SK-N-SH (cell line): ENCODE results near the gene MUC5B. TPM values are rescaled to one million over a fixed set of nuclear protein-coding genes. Genes with fewer than 3 reads are reported as not detected.

Source experiments
- CTCF ChIA-PET: fragments of 300-600, 350-600 bp; formaldehyde crosslinking; extraction: SDS; loops from one replicate; lab custom pipeline; 2021; lab: Yijun Ruan, JAX
- POLR2A ChIA-PET: fragments of 350-600 bp; sonication (Branson Sonifier 250); formaldehyde crosslinking; extraction: SDS; loops from one replicate; lab custom pipeline; 2020; ENCODE audit warnings: antibody characterized with exemption, inconsistent platforms; lab: Yijun Ruan, JAX
- DNase-seq: peaks from one replicate; pipeline ENCODE4 v3.0.0; 2012
- H2AFZ ChIP-seq: fragments of 200-600 bp; sonication (generic); 2 replicates; pipeline ENCODE4 v1.8.1; 2016; ENCODE audit warnings: antibody characterized with exemption, mild to moderate bottlenecking, low read depth
- H3F3A ChIP-seq: fragments of 200-600 bp; sonication (generic); replicated peaks from 2 replicates; pipeline ENCODE3; 2016; ENCODE audit warnings: antibody characterized with exemption, mild to moderate bottlenecking; ENCODE audit not compliant: insufficient read depth
- H3K27ac ChIP-seq, 2 experiments: fragments of 200-500 bp in 1 of 2; fragments of 200-600 bp in 1 of 2; sonication (Bioruptor generic) in 1 of 2; sonication (generic), shearing (Covaris generic) in 1 of 2; 2 replicates each; pipeline versions ENCODE4 v1.5.1 to v1.6.1; 2014 to 2016; ENCODE audit warnings: low read depth in 2 of 2, inconsistent platforms in 1 of 2, low read length in 1 of 2, mild to moderate bottlenecking in 1 of 2, mixed read lengths in 1 of 2
- H3K27me3 ChIP-seq: fragments of 200-600 bp; sonication (generic), shearing (Covaris generic); 2 replicates; pipeline ENCODE4 v1.6.1; 2016; ENCODE audit warnings: mixed run types; ENCODE audit not compliant: insufficient read depth
- H3K36me3 ChIP-seq, 2 experiments: fragments of 200-500 bp in 1 of 2; fragments of 200-600 bp in 1 of 2; sonication (Bioruptor generic) in 1 of 2; sonication (generic) in 1 of 2; replicated peaks in 1 of 2; 2 replicates each; pipeline versions ENCODE3 to v1.5.1; 2014 to 2016; ENCODE audit warnings: low read length in 1 of 2, mild to moderate bottlenecking in 1 of 2; ENCODE audit not compliant: insufficient read depth in 2 of 2, control insufficient read depth in 1 of 2
- H3K4me1 ChIP-seq, 2 experiments: fragments of 200-500 bp in 1 of 2; fragments of 200-600 bp in 1 of 2; sonication (Bioruptor generic) in 1 of 2; sonication (generic), shearing (Covaris generic) in 1 of 2; 2 replicates each; pipeline versions ENCODE4 v1.5.1 to v1.6.1; 2014 to 2016; ENCODE audit warnings: low read depth in 1 of 2, low read length in 1 of 2, mixed run types in 1 of 2; ENCODE audit not compliant: insufficient read depth in 2 of 2, control insufficient read depth in 1 of 2
- H3K4me2 ChIP-seq: fragments of 200-600 bp; sonication (generic), shearing (Covaris generic); 2 replicates; pipeline ENCODE4 v1.6.1; 2017; ENCODE audit warnings: mixed run types
- H3K4me3 ChIP-seq, 2 experiments: fragments of 200-500 bp in 1 of 2; fragments of 200-600 bp in 1 of 2; sonication (Bioruptor generic) in 1 of 2; sonication (generic), shearing (Covaris generic) in 1 of 2; 2 replicates each; pipeline versions ENCODE4 v1.5.1 to v1.8.1; 2014 to 2016; ENCODE audit warnings: low read depth in 2 of 2, inconsistent platforms in 1 of 2, low read length in 1 of 2, mild to moderate bottlenecking in 1 of 2, mixed read lengths in 1 of 2, moderate library complexity in 1 of 2
- H3K79me2 ChIP-seq: fragments of 200-600 bp; sonication (generic); 2 replicates; pipeline ENCODE4 v1.8.1; 2017; ENCODE audit warnings: mild to moderate bottlenecking; ENCODE audit not compliant: insufficient read depth
- H3K9ac ChIP-seq: fragments of 200-600 bp; sonication (generic); 2 replicates; pipeline ENCODE4 v1.6.1; 2017; ENCODE audit warnings: mixed run types
- H3K9me2 ChIP-seq: fragments of 200-600 bp; sonication (generic); 2 replicates; pipeline ENCODE4 v1.6.1; 2017; ENCODE audit warnings: mixed run types
- H3K9me3 ChIP-seq: fragments of 200-600 bp; sonication (generic); 2 replicates; pipeline ENCODE4 v1.6.1; 2017; ENCODE audit warnings: mixed run types, mild to moderate bottlenecking, moderate library complexity
- H4K20me1 ChIP-seq: fragments of 200-600 bp; sonication (generic); 2 replicates; pipeline ENCODE4 v1.6.1; 2017; ENCODE audit warnings: mild to moderate bottlenecking, mixed run types; ENCODE audit not compliant: insufficient read depth
- CHD2 ChIP-seq: fragments of 150-350 bp; IDR thresholded peaks from 2 replicates; pipeline ENCODE4 v1.6.1; 2018; ENCODE audit warnings: low read length; ENCODE audit not compliant: partially characterized antibody
- FOSL2 ChIP-seq: IDR thresholded peaks from 2 replicates; pipeline ENCODE4 v1.4.0; 2012; ENCODE audit warnings: low read depth, mild to moderate bottlenecking, moderate library complexity, borderline replicate concordance
- GATA2 ChIP-seq: sonication (generic); formaldehyde crosslinking; IDR thresholded peaks from 2 replicates; pipeline ENCODE4 v1.5.0; 2020; ENCODE audit warnings: mild to moderate bottlenecking, missing genetic modification reagents
- MEF2A ChIP-seq: IDR thresholded peaks from 2 replicates; pipeline ENCODE4 v1.4.0; 2012; ENCODE audit warnings: low read depth, borderline replicate concordance
- TEAD4 ChIP-seq: IDR thresholded peaks from 2 replicates; pipeline ENCODE4 v1.4.0; 2012; ENCODE audit warnings: mild to moderate bottlenecking, borderline replicate concordance; ENCODE audit not compliant: insufficient read depth
- WGBS: methylation state at CpG from one replicate; pipeline ENCODE4 v1.1.6; 2017; ENCODE audit warnings: low lambda C conversion rate; 5-methylcytosine and 5-hydroxymethylcytosine counted together
- polyA plus RNA-seq, 3 experiments: library from polyadenylated mRNA; depleted of rRNA; stranded (reverse); fragments of >200 nt; gene quantifications; 2 replicates each; pipeline ENCODE4 v1.2.3, GENCODE V29; 2012
- TF ChIP-seq, protein P1 (sequence below): IDR thresholded peaks from 2 replicates; pipeline ENCODE4 v1.4.0; 2012; ENCODE audit warnings: low read depth, borderline replicate concordance

Gene MUC5B
- polyA plus RNA-seq, 1 of the 3 experiments (the other 2 are of a cell fraction): not detected

DNA sequence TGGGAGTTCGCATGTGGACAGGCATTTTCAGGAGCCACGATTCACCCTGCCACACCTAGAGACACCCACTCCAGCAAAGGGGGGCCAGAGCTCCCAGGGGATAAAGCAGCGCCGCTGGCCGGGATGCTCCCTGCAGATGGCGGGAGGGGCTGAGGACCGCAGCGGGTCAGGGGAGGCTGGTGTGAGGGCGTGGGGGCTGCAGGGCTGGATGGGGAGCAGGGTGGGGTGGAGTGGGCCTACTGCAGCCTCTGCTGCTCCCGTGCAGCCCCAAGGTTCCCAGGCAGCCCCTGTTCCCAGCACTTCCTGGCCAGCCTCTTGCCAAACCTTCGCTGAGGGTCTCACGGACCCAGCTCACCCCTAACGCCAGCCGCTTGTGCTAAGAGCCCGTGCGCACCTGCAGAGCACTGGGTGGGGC lies 13.0 kb downstream of the MUC5B start:
- ChIA-PET POLR2A (no interaction called here), CTCF (interaction anchor here (3.2 kb wide), 1 partner anchor 33 kb away, joined by 8 read pairs; no protein-coding TSS in a partner anchor)
- Histone ChIP-seq H4K20me1 (no peaks in the 10 kb centered on the region), H2AFZ (no peak overlapping the region), H3K4me2 (no peak overlapping the region), H3K27me3 (no peaks in the 10 kb centered on the region), H3K9me3 (no peaks in the 10 kb centered on the region), H3K9ac (no peak overlapping the region), H3K36me3 (no peaks in the 10 kb centered on the region), H3K4me3 (no peak overlapping the region), H3K9me2 (no peaks in the 10 kb centered on the region), H3F3A (no peaks in the 10 kb centered on the region), H3K79me2 (no peaks in the 10 kb centered on the region), H3K27ac (no peak overlapping the region), H3K4me1 (peaks cover 0 to 2% of the 10 kb centered on the region in 2 experiments; a peak in 1 of 4 replicates)
- TF ChIP-seq, protein P1, sequence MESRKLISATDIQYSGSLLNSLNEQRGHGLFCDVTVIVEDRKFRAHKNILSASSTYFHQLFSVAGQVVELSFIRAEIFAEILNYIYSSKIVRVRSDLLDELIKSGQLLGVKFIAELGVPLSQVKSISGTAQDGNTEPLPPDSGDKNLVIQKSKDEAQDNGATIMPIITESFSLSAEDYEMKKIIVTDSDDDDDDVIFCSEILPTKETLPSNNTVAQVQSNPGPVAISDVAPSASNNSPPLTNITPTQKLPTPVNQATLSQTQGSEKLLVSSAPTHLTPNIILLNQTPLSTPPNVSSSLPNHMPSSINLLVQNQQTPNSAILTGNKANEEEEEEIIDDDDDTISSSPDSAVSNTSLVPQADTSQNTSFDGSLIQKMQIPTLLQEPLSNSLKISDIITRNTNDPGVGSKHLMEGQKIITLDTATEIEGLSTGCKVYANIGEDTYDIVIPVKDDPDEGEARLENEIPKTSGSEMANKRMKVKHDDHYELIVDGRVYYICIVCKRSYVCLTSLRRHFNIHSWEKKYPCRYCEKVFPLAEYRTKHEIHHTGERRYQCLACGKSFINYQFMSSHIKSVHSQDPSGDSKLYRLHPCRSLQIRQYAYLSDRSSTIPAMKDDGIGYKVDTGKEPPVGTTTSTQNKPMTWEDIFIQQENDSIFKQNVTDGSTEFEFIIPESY: no peak
- WGBS: 75% methylated on average over 13 of the region's 16 CpGs
- DNase-seq: peak; percentile 37

DNA sequence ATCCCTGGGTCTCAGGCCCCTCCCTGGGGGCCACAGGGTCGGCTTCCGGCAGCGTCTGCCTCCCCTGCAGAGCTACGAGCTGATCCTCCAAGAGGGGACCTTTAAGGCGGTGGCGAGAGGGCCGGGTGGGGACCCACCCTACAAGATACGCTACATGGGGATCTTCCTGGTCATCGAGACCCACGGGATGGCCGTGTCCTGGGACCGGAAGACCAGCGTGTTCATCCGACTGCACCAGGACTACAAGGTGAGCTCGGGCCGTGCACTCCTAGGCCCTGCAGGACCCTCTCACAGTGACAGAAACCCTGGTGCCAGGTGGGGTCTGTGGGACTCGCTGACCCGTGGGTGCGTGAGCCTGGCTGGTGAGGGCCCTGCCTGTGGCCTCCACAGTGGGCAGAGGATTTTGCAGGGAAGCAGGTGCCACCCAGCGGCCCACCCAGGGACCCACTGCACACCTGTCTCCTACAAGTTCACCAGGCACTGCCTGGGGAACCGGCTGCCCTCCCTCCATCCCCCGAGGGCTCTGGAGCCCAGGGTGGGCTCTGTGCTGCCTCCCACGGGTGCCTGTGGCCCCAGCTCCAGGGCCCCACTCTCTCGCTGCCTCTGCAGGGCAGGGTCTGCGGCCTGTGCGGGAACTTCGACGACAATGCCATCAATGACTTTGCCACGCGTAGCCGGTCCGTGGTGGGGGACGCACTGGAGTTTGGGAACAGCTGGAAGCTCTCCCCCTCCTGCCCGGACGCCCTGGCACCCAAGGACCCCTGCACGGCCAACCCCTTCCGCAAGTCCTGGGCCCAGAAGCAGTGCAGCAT lies 13.7 kb downstream of the MUC5B start:
- no peak for TF ChIP-seq FOSL2
- TF ChIP-seq TEAD4: no peak
- no peak for TF ChIP-seq GATA2 (CRISPR knock-in tag)
- TF ChIP-seq CHD2: no peak
- TF ChIP-seq, protein P1: no peak
- no peak for TF ChIP-seq MEF2A
- Histone ChIP-seq H3K4me2 (no peak overlapping the region), H3K4me3 (no peak overlapping the region), H3K9ac (no peak overlapping the region), H3K27me3 (no peaks in the 10 kb centered on the region), H3K9me3 (no peaks in the 10 kb centered on the region), H3K36me3 (no peaks in the 10 kb centered on the region), H2AFZ (no peak overlapping the region), H3K9me2 (no peaks in the 10 kb centered on the region), H3K79me2 (no peaks in the 10 kb centered on the region), H4K20me1 (no peaks in the 10 kb centered on the region), H3K4me1 (no peaks in the 10 kb centered on the region; a peak in 1 of 4 replicates), H3F3A (no peaks in the 10 kb centered on the region), H3K27ac (no peak overlapping the region)
- POLR2A ChIA-PET: no interaction called here
- 64% methylated on average over 15 of the region's 37 CpGs for WGBS
- DNase-seq: no peak
- CTCF ChIA-PET: interaction anchor here (1.0 to 3.2 kb wide), 2 partner anchors 26 to 34 kb away, joined by 3 to 8 read pairs; no protein-coding TSS in a partner anchor
